ENCODE measurements around the gene ZNF653. TPM values are rescaled to one million over a fixed set of nuclear protein-coding genes. Genes with fewer than 3 reads are reported as not detected.
A peak's percentile ranks its signal among the peaks of the same experiment; 100 is the strongest.

The ZNF653 gene
- total and polyA plus RNA-seq, 2 of the 8 experiments (the other 6 are each of a cell fraction or from before 2014, with no cell fraction given) = 7.0 to 7.9 TPM

- H2AFZ ChIP-seq (ENCODE audit: low read length) = no peak overlapping the region
- H3K4me1 ChIP-seq (replicated peaks in 1 of 4; ENCODE audit: control insufficient read depth in 3 of 4, insufficient read depth in 4 of 4, low read length in 3 of 4) = peaks cover 4 to 20% (median 17%) of the 10 kb centered on the region in 4 experiments
- no peaks in the 10 kb centered on the region for H3K79me1 ChIP-seq (ENCODE audit: low read depth, low read length)
- H3K23me2 ChIP-seq (ENCODE audit: low read depth, low read length) = peaks cover 6% of the 10 kb centered on the region; the same call in 1 of the 2 replicates
- no peak overlapping the region for H2AK5ac ChIP-seq (ENCODE audit: low read depth, low read length)
- no peak overlapping the region for H3K23ac ChIP-seq (ENCODE audit: insufficient read length)
- H2BK5ac ChIP-seq (ENCODE audit: low read depth, low read length) = no peak overlapping the region
- WGBS, 2 experiments (ENCODE audit: extremely low coverage in 1 of 2, insufficient coverage in 1 of 2, insufficient read length in 1 of 2, insufficient replicate concordance in 2 of 2, low coverage in 1 of 2, low lambda C conversion rate in 2 of 2, missing lambda C conversion rate in 1 of 2) = 77% methylated on average over 2 of the region's 5 CpGs; no CpG with 5 or more reads in 1 of the 2 experiments
- H3K4me3 ChIP-seq (ENCODE audit: extremely low read depth in 1 of 4, insufficient read depth in 2 of 4, low read depth in 3 of 4, low read length in 4 of 4) = peak overlapping the region in 1 of 4 experiments; percentile 54; a peak in 1 of 8 replicates
- no peak overlapping the region for H3K9ac ChIP-seq (replicated peaks in 1 of 4; ENCODE audit: extremely low read depth in 1 of 4, low read depth in 3 of 4, low read length in 3 of 4)
- H3K27ac ChIP-seq (ENCODE audit: low read depth, low read length) = no peak overlapping the region
- TF ChIP-seq POLR2AphosphoS5 (IDR thresholded peaks at IDR 0.05; ENCODE audit: low read depth, low read length) (no peak), POLR2A (IDR thresholded peaks at IDR 0.05; ENCODE audit: control extremely low read depth in 1 of 2, low read depth in 2 of 2, low read length in 2 of 2) (0 out of 3 replicates have a peak, but pooled peaks of 1 of the 2 experiments have one; percentile 15)
- no peak overlapping the region for H3K14ac ChIP-seq (ENCODE audit: insufficient read length)
- H2BK20ac ChIP-seq (ENCODE audit: low read length) = no peak overlapping the region
- no peaks in the 10 kb centered on the region for H3K27me3 ChIP-seq (replicated peaks in 1 of 4; ENCODE audit: control insufficient read depth in 3 of 4, extremely low read depth in 1 of 4, insufficient read depth in 3 of 4, low read length in 3 of 4)
- no peak overlapping the region for H4K5ac ChIP-seq (ENCODE audit: insufficient read length, low read depth, low read length)
- peak overlapping the region; percentile 60; the same call in 1 of the 2 replicates for H3K18ac ChIP-seq (ENCODE audit: extremely low read depth, low read length)
- no peaks in the 10 kb centered on the region for H3K9me3 ChIP-seq (ENCODE audit: insufficient read depth in 2 of 2, low read depth in 1 of 2, low read length in 1 of 2)
- H2BK12ac ChIP-seq (ENCODE audit: low read depth, low read length) = 0 out of 2 replicates have a peak overlapping the region, but pooled peaks have one; percentile 50
- H3K4ac ChIP-seq (replicated peaks; ENCODE audit: insufficient read length, low read depth, low read length) = no peak overlapping the region
- no peaks in the 10 kb centered on the region for H4K20me1 ChIP-seq (replicated peaks in 1 of 2; ENCODE audit: control insufficient read depth in 1 of 2, insufficient read depth in 2 of 2, low read length in 2 of 2)
- H4K8ac ChIP-seq (ENCODE audit: extremely low read depth, insufficient read depth, low read length) = peak overlapping the region; percentile 40; the same call in 1 of the 2 replicates
- no peak overlapping the region for H3K56ac ChIP-seq (replicated peaks; ENCODE audit: insufficient read length, low read depth, low read length)
- H3K36me3 ChIP-seq (ENCODE audit: control insufficient read depth in 2 of 4, insufficient read depth in 4 of 4, low read length in 3 of 4) = no peaks in the 10 kb centered on the region
- ChIA-PET POLR2A (ENCODE audit: partially characterized antibody) (interaction anchor here (0.6 to 1.5 kb wide), 5 partner anchors 14 to 92 kb away, joined by 3 read pairs; no protein-coding TSS in a partner anchor), CTCF (ENCODE audit: partially characterized antibody) (interaction anchor here (1.2 kb wide), 1 partner anchor 135 kb away, joined by 3 read pairs; no protein-coding TSS in a partner anchor)
- no peak overlapping the region for H2BK120ac ChIP-seq (replicated peaks; ENCODE audit: low read depth, low read length)
- DNase-seq (ENCODE audit: low read depth in 1 of 2, low spot score in 2 of 2) = no peak
- FAIRE-seq = no peak
- no peaks in the 10 kb centered on the region for H3K79me2 ChIP-seq (ENCODE audit: control insufficient read depth in 1 of 2, insufficient read depth in 2 of 2, low read length in 2 of 2)
- no peak overlapping the region for H2BK15ac ChIP-seq (ENCODE audit: low read length)
- no peak overlapping the region for H4K91ac ChIP-seq (replicated peaks; ENCODE audit: insufficient read length, low read length)
- H3K4me2 ChIP-seq (ENCODE audit: insufficient read depth in 1 of 2, low read depth in 2 of 2, low read length in 2 of 2) = peak overlapping the region; percentile 73 to 78
Observed at GRCh38 chr19:11540645-11541044, 35.0 kb upstream of the ZNF653 start.
